AG09319 (cell line): Measurements from ENCODE around the gene GMIP.

Experiments
- DNase-seq: peaks from one replicate; pipeline ENCODE4 v3.0.0-alpha.2; 2010; ENCODE audit warnings: low read depth; ENCODE audit errors: extremely low read depth
- TF ChIP-seq, protein P1 (sequence below): IDR thresholded peaks from 2 replicates; pipeline ENCODE4 v1.5.1; 2011; ENCODE audit warnings: low read depth, mild to moderate bottlenecking, inconsistent platforms, low read length, moderate library complexity

GMIP gene

DNA sequence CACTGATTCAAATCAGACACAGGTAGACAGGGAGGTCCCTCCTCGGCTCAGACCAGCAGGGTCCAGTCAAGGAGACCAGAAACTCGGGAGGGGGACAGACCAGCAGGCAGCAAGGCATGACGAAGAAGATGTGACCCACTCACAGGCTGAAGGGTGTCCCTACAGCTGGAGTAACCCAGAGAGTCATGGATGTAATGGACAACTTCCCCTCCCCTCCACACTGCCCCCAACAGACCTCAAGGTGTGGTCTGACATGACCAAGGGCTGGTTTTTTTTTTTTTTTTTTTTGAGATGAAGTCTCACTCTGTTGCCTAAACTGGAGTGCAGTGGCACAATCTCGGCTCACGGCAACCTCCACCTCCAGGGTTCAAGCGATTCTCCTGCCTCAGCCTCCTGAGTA, 59.1 kb downstream of the GMIP start:
- TF ChIP-seq, protein P1, sequence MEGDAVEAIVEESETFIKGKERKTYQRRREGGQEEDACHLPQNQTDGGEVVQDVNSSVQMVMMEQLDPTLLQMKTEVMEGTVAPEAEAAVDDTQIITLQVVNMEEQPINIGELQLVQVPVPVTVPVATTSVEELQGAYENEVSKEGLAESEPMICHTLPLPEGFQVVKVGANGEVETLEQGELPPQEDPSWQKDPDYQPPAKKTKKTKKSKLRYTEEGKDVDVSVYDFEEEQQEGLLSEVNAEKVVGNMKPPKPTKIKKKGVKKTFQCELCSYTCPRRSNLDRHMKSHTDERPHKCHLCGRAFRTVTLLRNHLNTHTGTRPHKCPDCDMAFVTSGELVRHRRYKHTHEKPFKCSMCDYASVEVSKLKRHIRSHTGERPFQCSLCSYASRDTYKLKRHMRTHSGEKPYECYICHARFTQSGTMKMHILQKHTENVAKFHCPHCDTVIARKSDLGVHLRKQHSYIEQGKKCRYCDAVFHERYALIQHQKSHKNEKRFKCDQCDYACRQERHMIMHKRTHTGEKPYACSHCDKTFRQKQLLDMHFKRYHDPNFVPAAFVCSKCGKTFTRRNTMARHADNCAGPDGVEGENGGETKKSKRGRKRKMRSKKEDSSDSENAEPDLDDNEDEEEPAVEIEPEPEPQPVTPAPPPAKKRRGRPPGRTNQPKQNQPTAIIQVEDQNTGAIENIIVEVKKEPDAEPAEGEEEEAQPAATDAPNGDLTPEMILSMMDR = no peak
- no peak for DNase-seq

DNA sequence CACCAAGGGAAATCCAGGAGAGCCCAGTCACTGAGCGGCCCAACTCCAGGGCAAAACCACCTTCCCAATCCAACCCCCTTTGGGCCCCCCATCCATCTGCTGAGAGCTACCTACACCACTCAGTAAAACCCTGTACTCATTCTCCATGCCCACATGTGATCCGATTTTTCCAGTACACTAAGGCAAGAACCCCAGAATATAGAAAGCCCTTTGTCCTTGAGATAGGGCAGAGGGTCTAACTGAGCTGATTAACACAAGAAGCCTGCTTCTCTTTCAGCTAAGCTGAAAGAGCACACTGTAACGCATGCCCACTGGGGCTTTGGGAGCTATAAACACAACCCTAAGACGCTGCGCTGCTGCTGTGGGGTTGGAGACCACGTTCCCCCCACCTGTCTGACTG, 61.0 kb downstream of the GMIP start:
- DNase-seq = no peak
- TF ChIP-seq, protein P1 = no peak

DNA sequence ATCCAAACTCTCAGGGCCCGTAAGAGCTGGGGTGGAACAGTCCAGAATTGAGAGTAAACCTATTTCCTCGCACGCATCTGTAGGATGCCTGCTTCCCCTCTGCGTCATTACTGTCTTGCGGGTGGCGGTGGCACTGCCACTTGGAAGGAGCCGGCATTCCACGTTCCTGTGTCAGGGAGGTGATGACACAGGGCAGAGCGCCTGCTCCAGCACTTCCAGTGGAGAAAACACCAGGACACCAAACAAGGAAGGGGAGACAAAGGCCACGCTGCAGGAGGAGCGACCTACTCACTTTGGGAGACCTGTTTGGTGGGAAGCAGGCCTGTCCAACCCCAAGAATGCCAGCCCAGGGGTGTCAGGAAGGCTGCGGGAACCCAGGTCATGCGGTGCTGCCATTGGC, 62.1 kb downstream of the GMIP start:
- DNase-seq = no peak
- TF ChIP-seq, protein P1 = no peak

DNA sequence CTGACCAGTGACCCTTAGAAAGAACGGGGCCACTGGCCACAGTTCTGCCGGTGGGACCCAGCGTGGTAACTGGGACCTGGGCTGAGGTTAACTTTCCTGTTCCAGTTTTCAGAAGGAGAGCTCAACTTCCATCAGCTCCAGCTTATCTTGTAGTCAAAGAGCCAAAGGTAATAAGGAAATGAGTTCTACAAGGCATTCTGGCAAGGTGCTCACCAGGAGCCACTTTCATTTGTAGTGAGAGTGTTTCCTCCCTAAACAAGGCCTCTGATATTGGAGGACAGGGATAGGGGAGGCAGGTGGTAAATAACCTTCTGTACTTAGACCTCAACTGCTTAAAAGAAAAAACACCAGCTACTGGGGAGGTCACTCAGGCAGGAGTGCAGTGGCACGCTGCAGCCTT, 63.0 kb downstream of the GMIP start:
- TF ChIP-seq, protein P1 = no peak
- DNase-seq = no peak

DNA sequence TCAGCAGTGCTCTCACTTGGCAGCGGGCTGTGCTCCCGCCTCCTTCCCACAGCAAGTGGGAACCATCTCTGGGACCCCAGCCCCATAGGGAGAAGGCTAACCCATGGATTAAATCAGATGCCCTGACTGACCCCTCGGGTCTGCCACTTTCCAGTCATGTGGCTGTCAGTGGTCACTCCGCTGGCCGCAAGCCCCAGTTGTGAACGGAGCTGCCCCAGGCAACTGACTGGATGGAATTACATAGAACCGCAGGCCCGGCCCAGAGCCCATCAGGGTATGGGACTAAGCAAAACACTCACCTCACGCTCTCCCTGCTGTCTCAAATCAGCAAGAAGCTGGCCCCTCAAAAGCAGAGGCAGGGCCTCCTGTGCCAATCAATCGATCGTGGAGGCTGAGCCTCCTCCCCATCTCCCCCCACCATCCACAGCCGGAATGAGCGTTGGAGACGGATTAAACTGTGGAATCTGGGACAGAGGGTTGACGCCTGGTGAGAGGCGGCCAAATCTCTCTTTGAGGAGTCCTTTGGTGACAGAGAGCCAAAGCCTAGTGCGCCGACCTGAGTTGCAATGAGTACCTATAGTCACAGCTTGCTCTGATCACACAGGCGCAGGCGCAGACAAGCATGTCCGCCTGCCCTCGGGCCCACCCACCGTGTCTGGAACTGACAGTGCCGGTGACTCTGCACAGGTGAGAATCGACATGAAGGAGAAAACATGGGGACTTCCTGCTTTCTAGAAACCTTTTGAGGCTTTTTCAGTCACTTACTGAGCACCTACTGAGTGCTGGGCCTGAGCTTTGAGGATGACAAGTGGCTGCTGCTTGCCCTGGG, 63.7 kb downstream of the GMIP start:
- DNase-seq = no peak
- TF ChIP-seq, protein P1 = no peak
